Endothelial cell of umbilical vein (primary cell): Measurements from ENCODE around the gene PPP1R12C. TPM values are rescaled to one million over a fixed set of nuclear protein-coding genes. Genes with fewer than 3 reads are reported as not detected.

ENCODE experiments used
- BruUV-seq: library from RNA; stranded (reverse); fragments of 400-500 nt; replicated peaks from 2 replicates; lab custom pipeline; 2021; lab: Mats Ljungman, UMichigan
- CTCF ChIA-PET: fragments of 300-600, 350-600 bp; sonication (Branson Sonifier 250); formaldehyde crosslinking; loops from one replicate; lab custom pipeline; 2021; ENCODE audit warnings: antibody characterized with exemption, inconsistent platforms; lab: Charles Lee
- POLR2A ChIA-PET: fragments of 300-600, 350-600 bp; sonication (Branson Sonifier 250); formaldehyde crosslinking; loops from one replicate; lab custom pipeline; 2021; ENCODE audit warnings: antibody characterized with exemption, inconsistent platforms; lab: Charles Lee
- DNase-seq: peaks from one replicate; pipeline ENCODE4 v3.0.0-alpha.2; 2011; ENCODE audit warnings: low read depth, low spot score
- FAIRE-seq: peaks from 2 replicates; lab custom pipeline; 2011; peaks lifted over from hg19 to GRCh38; lab: Jason Lieb, UNC
- H2AFZ ChIP-seq: 2 replicates; pipeline ENCODE4 v1.6.0; 2012; ENCODE audit warnings: low read depth, low read length, control low read depth, inconsistent platforms
- H3K27ac ChIP-seq: 2 replicates; pipeline ENCODE4 v1.5.1; 2011; ENCODE audit warnings: low read depth, mild to moderate bottlenecking, control low read depth, low read length, moderate library complexity; ENCODE audit not compliant: insufficient read depth
- H3K27me3 ChIP-seq, 2 experiments: 2 replicates each; pipeline versions ENCODE4 v1.6.0 to v1.6.1; 2011; ENCODE audit warnings: low read length in 2 of 2, mixed read lengths in 1 of 2; ENCODE audit not compliant: control insufficient read depth in 2 of 2, insufficient read depth in 2 of 2
- H3K36me3 ChIP-seq, 2 experiments: 2 replicates in 1 of 2; 3 replicates in 1 of 2; pipeline ENCODE4 v1.5.1; 2011; ENCODE audit warnings: low read length in 2 of 2, mild to moderate bottlenecking in 1 of 2, moderate library complexity in 1 of 2; ENCODE audit not compliant: control insufficient read depth in 2 of 2, insufficient read depth in 2 of 2; ENCODE audit errors: extremely low read depth in 1 of 2
- H3K4me1 ChIP-seq: 3 replicates; pipeline ENCODE4 v1.5.1; 2011; ENCODE audit warnings: mild to moderate bottlenecking, low read length; ENCODE audit not compliant: control insufficient read depth, insufficient read depth; ENCODE audit errors: extremely low read depth
- H3K4me2 ChIP-seq: 2 replicates; pipeline ENCODE4 v1.6.1; 2011; ENCODE audit warnings: low read length, control low read depth, mixed read lengths; ENCODE audit not compliant: insufficient read depth
- H3K4me3 ChIP-seq, 3 experiments: fragments of 200-600 bp in 1 of 3; sonication (generic), shearing (Covaris generic) in 1 of 3; replicated peaks in 1 of 3; 2 replicates each; pipeline ENCODE4 v1.5.1; 2011 to 2016; ENCODE audit warnings: control low read depth in 3 of 3, low read length in 3 of 3, mild to moderate bottlenecking in 2 of 3, inconsistent platforms in 1 of 3, low read depth in 1 of 3, moderate library complexity in 1 of 3; ENCODE audit not compliant: insufficient read depth in 1 of 3
- H3K79me2 ChIP-seq: 2 replicates; pipeline ENCODE4 v1.6.0; 2012; ENCODE audit warnings: low read length, inconsistent platforms; ENCODE audit not compliant: control insufficient read depth, insufficient read depth
- H3K9ac ChIP-seq: replicated peaks from 2 replicates; pipeline ENCODE3; 2011; ENCODE audit warnings: low read length, control low read depth; ENCODE audit not compliant: insufficient read depth; ENCODE audit errors: extremely low read depth
- H3K9me1 ChIP-seq: replicated peaks from 3 replicates; pipeline ENCODE4 v1.6.0; 2011; ENCODE audit warnings: mild to moderate bottlenecking, low read length; ENCODE audit not compliant: control insufficient read depth, insufficient read depth; ENCODE audit errors: extremely low read depth
- H3K9me3 ChIP-seq: replicated peaks from 2 replicates; pipeline ENCODE4 v1.5.1; 2012; ENCODE audit warnings: low read length, inconsistent platforms; ENCODE audit not compliant: control insufficient read depth, insufficient read depth
- H4K20me1 ChIP-seq: replicated peaks from 2 replicates; pipeline ENCODE3; 2011; ENCODE audit warnings: mild to moderate bottlenecking, low read length; ENCODE audit not compliant: control insufficient read depth, insufficient read depth; ENCODE audit errors: extremely low read depth
- CTCF ChIP-seq, 2 donors: IDR thresholded peaks; 1 replicate in 1 of 2; 2 replicates in 1 of 2; pipeline ENCODE4 v1.5.1; 2011; ENCODE audit warnings: low read length in 2 of 2, mild to moderate bottlenecking in 2 of 2, moderate library complexity in 2 of 2, control low read depth in 1 of 2, inconsistent platforms in 1 of 2, low read depth in 1 of 2; ENCODE audit not compliant: insufficient read depth in 1 of 2; ENCODE audit errors: extremely low read depth in 1 of 2
- EZH2 ChIP-seq: IDR thresholded peaks from 2 replicates; pipeline ENCODE4 v1.6.1; 2012; ENCODE audit warnings: borderline replicate concordance, low read depth, mild to moderate bottlenecking, moderate library complexity, low read length, inconsistent platforms; ENCODE audit not compliant: severe bottlenecking
- FOS ChIP-seq: IDR thresholded peaks from 2 replicates; pipeline ENCODE4 v1.6.1; 2011; ENCODE audit warnings: mild to moderate bottlenecking, low read length, moderate library complexity, borderline replicate concordance; ENCODE audit not compliant: insufficient read depth
- GATA2 ChIP-seq: IDR thresholded peaks from 2 replicates; pipeline ENCODE4 v1.7.0; 2011; ENCODE audit warnings: low read depth, mild to moderate bottlenecking, moderate library complexity, mixed read lengths, low read length; ENCODE audit not compliant: insufficient read length, insufficient read depth
- JUN ChIP-seq: IDR thresholded peaks from 2 replicates; pipeline ENCODE4 v1.6.1; 2011; ENCODE audit warnings: borderline replicate concordance, low read depth; ENCODE audit not compliant: insufficient read length, insufficient read depth
- MAX ChIP-seq: IDR thresholded peaks from 2 replicates; pipeline ENCODE4 v1.6.1; 2011; ENCODE audit not compliant: insufficient read depth, insufficient read length
- MYC ChIP-seq: IDR thresholded peaks from one replicate; pipeline ENCODE4 v1.6.1; 2011; ENCODE audit warnings: mild to moderate bottlenecking, low read depth, low read length
- POLR2A ChIP-seq: IDR thresholded peaks from 2 replicates; pipeline ENCODE4 v1.6.1; 2012; ENCODE audit warnings: low read depth, mild to moderate bottlenecking, control low read depth, low read length
- POLR2AphosphoS5 ChIP-seq: IDR thresholded peaks from 2 replicates; pipeline ENCODE4 v1.6.1; 2012; ENCODE audit warnings: low read depth, mild to moderate bottlenecking, control low read depth, low read length, moderate library complexity; ENCODE audit not compliant: insufficient read depth
- dilution Hi-C: fragments of 300-500 bp; cut with MboI; formaldehyde crosslinking; loops from one replicate; pipeline ENCODE4 v1.15.0; 2019; ENCODE audit warnings: low sequenced_read_pairs; ENCODE audit not compliant: extremely low pct_ligation_motif_present
- intact Hi-C: fragments of 100-400 bp; cut with micrococcal nuclease; formaldehyde crosslinking; loops from one replicate; pipeline ENCODE4 v1.10.0; 2022
- polyA plus RNA-seq, 4 experiments: library from polyadenylated mRNA; depleted of rRNA in 3 of 4; stranded (reverse) in 3 of 4; unstranded in 1 of 4; fragments of >200 nt; gene quantifications; 2 replicates each; pipeline versions ENCODE4 v1.2.1 to v1.2.3, GENCODE V29; 2011 to 2012; ENCODE audit warnings: missing spikeins in 1 of 4
- total RNA-seq: library from RNA; stranded (reverse); gene quantifications from 2 replicates; pipeline ENCODE4 v1.2.3, GENCODE V29; 2021

Gene PPP1R12C
- total and polyA plus RNA-seq, 2 donors (not counting 3 experiments of a cell fraction or from before 2014, with no cell fraction given): 69.5 to 149 TPM

DNA sequence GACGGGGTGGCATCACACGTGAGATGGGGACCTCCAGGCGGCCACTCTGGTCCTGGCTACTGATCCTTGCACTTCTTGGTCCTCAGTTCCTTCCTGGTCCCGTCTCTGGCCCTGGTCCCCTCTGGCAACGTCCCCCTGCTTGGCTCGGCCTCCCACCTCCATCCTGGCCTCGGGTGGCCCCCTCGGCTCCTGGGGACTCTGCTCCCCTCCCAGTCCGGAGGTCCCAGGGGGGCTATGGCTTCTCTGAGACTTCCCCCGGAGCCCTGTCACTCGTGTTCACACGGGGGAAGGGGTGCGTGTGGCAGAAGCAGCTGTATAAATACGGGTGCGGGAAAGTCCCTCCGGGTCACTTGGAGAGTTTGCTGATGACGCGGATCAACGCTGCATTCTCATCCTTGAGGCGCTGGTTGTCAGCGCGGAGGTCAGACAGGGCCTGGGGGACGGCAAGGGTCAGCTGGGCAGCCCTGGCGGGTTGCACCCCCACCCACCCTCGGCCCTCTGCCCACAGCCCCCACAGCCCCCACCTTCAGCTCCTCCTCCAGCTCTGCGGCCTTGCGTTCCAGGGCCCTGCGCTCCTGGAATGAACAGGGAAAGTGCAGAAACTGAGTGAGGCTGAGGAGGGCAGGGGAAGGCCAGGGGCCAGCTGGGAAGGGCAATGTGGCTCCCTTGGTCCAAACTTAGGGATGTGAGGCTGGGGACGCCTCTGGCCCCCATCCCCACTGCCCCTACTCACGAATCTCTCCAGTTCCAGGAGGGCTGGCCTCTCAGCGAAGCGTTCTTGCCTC, 26.1 kb downstream of the PPP1R12C start:
- BruUV-seq: TSS peak; percentile 73
- no peak overlapping the region for H3K9ac ChIP-seq
- intact Hi-C loops: no loop called here
- dilution Hi-C loops: no loop called here
- H3K4me1 ChIP-seq: peaks cover 14% of the 10 kb centered on the region
- ChIA-PET POLR2A (interaction anchor here (0.7 kb wide), 1 partner anchor 317 kb away, joined by 5 read pairs; no protein-coding TSS in a partner anchor), CTCF (no interaction called here)
- H3K79me2 ChIP-seq: peaks cover 5% of the 10 kb centered on the region
- no peaks in the 10 kb centered on the region for H3K9me1 ChIP-seq
- H3K36me3 ChIP-seq: peaks cover 2 to 33% of the 10 kb centered on the region in 2 experiments
- no peaks in the 10 kb centered on the region for H3K9me3 ChIP-seq
- no peak overlapping the region for H3K27ac ChIP-seq
- no peak for DNase-seq
- H2AFZ ChIP-seq: no peak overlapping the region
- no peak overlapping the region for H3K4me2 ChIP-seq
- H3K4me3 ChIP-seq: no peak overlapping the region
- TF ChIP-seq POLR2AphosphoS5 (no peak), MAX (no peak), JUN (no peak)
- no peaks in the 10 kb centered on the region for H3K27me3 ChIP-seq
- FAIRE-seq: no peak
- H4K20me1 ChIP-seq: no peaks in the 10 kb centered on the region

DNA sequence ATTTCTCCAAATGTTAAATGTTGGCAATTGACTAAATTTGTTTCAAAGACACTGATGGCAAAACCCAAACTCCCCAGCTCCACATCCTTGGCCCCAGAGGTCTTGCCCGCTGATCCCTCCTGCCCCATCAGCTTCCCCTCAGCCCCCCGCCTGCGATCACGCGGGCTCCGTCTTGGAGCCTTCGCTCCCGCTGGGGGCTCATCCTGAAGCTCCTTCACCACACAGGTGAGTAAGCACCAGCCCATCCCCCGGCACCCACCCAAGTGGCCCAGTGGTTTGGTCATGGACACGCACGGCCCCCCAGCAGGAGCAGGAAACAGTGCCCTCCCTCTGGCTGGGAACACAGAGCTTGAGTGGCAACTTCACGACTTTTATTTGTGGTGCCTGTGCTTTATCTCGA, 26.9 kb downstream of the PPP1R12C start:
- H3K4me2 ChIP-seq: no peak overlapping the region
- intact Hi-C loops (no loop called here), dilution Hi-C loops (no loop called here)
- H3K79me2 ChIP-seq: peaks cover 5% of the 10 kb centered on the region
- FAIRE-seq (no peak), DNase-seq (no peak)
- H4K20me1 ChIP-seq: no peaks in the 10 kb centered on the region
- TF ChIP-seq POLR2A (no peak), CTCF (IDR thresholded peaks at IDR 0.05; ENCODE audit: extremely low read depth in 1 of 2, insufficient read depth in 1 of 2, low read depth in 1 of 2, low read length in 2 of 2) (no peak), FOS (no peak), POLR2AphosphoS5 (no peak), MAX (no peak), EZH2 (no peak), MYC (no peak), GATA2 (no peak), JUN (no peak)
- BruUV-seq: no TSS peak
- no peak overlapping the region for H3K27ac ChIP-seq
- no peaks in the 10 kb centered on the region for H3K9me3 ChIP-seq
- H3K4me1 ChIP-seq: peaks cover 18% of the 10 kb centered on the region
- CTCF ChIA-PET: no interaction called here
- peaks cover 2 to 31% of the 10 kb centered on the region in 2 experiments for H3K36me3 ChIP-seq
- no peaks in the 10 kb centered on the region for H3K27me3 ChIP-seq
- H3K9ac ChIP-seq: no peak overlapping the region
- H3K4me3 ChIP-seq: no peak overlapping the region
- H3K9me1 ChIP-seq: no peaks in the 10 kb centered on the region
- H2AFZ ChIP-seq: no peak overlapping the region
- POLR2A ChIA-PET: no interaction called here
